Lung (tissue), 12 donors: ENCODE data around the gene HSD3B1. TPM values are rescaled to one million over a fixed set of nuclear protein-coding genes. Genes with fewer than 3 reads are reported as not detected.

Experiments
- ATAC-seq: fragments of 200-7000 bp; cut with Tn5 transposase; one replicate; pipeline ENCODE4 v1.9.1; 2020; ENCODE audit warnings: moderate number of reproducible peaks; ENCODE audit not compliant: insufficient read depth, low FRiP score
- DNase-seq, 3 donors: peaks; one replicate each; pipeline ENCODE4 v3.0.0-alpha.2; 2013 to 2017
- H3K27ac ChIP-seq, 2 donors: one replicate each; pipeline ENCODE4 v1.5.1; 2013; ENCODE audit warnings: mild to moderate bottlenecking in 2 of 2, moderate library complexity in 2 of 2, control low read depth in 1 of 2, inconsistent platforms in 1 of 2, low read depth in 1 of 2, low read length in 1 of 2
- H3K27me3 ChIP-seq, 3 donors: one replicate each; pipeline ENCODE4 v1.5.1; 2013; ENCODE audit warnings: low read length in 2 of 3; ENCODE audit not compliant: control insufficient read depth in 3 of 3, insufficient read depth in 3 of 3
- H3K36me3 ChIP-seq, 4 donors: one replicate each; pipeline ENCODE4 v1.5.1; 2013; ENCODE audit warnings: low read length in 4 of 4, mild to moderate bottlenecking in 1 of 4, moderate library complexity in 1 of 4; ENCODE audit not compliant: control insufficient read depth in 4 of 4, insufficient read depth in 4 of 4
- H3K4me1 ChIP-seq, 5 donors: one replicate each; pipeline ENCODE4 v1.5.1; 2013; ENCODE audit warnings: low read length in 5 of 5, mild to moderate bottlenecking in 2 of 5, moderate library complexity in 1 of 5; ENCODE audit not compliant: control insufficient read depth in 5 of 5, insufficient read depth in 5 of 5
- H3K4me3 ChIP-seq: one replicate; pipeline ENCODE4 v1.5.1; 2013; ENCODE audit warnings: mild to moderate bottlenecking, control low read depth, moderate library complexity
- H3K9ac ChIP-seq, 2 donors: one replicate each; pipeline ENCODE4 v1.5.1; 2013; ENCODE audit warnings: low read length in 2 of 2, control low read depth in 1 of 2; ENCODE audit not compliant: insufficient read depth in 1 of 2
- H3K9me3 ChIP-seq, 4 donors: one replicate each; pipeline ENCODE4 v1.5.1; 2013; ENCODE audit warnings: low read length in 3 of 4, mild to moderate bottlenecking in 1 of 4, moderate library complexity in 1 of 4; ENCODE audit not compliant: control insufficient read depth in 4 of 4, insufficient read depth in 3 of 4
- CTCF ChIP-seq: IDR thresholded peaks from 2 replicates; pipeline ENCODE4 v1.5.1; 2012; ENCODE audit warnings: mild to moderate bottlenecking; ENCODE audit errors: control extremely low read depth, extremely low read depth
- WGBS, 2 donors: extraction: QIAGEN DNeasy Blood & Tissue Kit; methylation state at CpG; one replicate each; pipeline ENCODE4 v1.1.7; 2013; 5-methylcytosine and 5-hydroxymethylcytosine counted together
- polyA plus RNA-seq, 2 donors: library from polyadenylated mRNA; stranded (reverse); fragments of 200-250 nt; gene quantifications; one replicate each; pipeline ENCODE4 v1.2.1, GENCODE V29; 2013
- total RNA-seq, 2 donors: library from RNA; depleted of rRNA in 1 of 2; stranded (reverse); fragments of >200 nt in 1 of 2; gene quantifications; one replicate each; pipeline ENCODE4 v1.2.1, GENCODE V29; 2014 to 2021
- donor health status: control.
- donor health status: control.
- donor health status: Bipolar disorder and iron deficiency.
- donor health status: healthy.
- donor health status: DM: yes; HTN: yes; CAD: no.

Gene HSD3B1
- total and polyA plus RNA-seq, 4 donors = not detected

- Histone ChIP-seq H3K27ac (no peak overlapping the region), H3K9me3 (no peaks in the 10 kb centered on the region), H3K9ac (no peak overlapping the region), H3K27me3 (peaks cover 0 to 2% (median 0%) of the 10 kb centered on the region in 3 donors), H3K4me3 (no peak overlapping the region), H3K4me1 (no peaks in the 10 kb centered on the region), H3K36me3 (no peaks in the 10 kb centered on the region)
- TF ChIP-seq CTCF = no peak
- DNase-seq (no peak), ATAC-seq (no peak)
These were observed 25.1 kb upstream of the HSD3B1 start for GRCh38 chr1:119481951-119482350.

GRCh38 chr1:119482517-119483425 lies 24.2 kb upstream of the HSD3B1 start:
- Histone ChIP-seq H3K27me3 (peaks cover 0 to 2% (median 0%) of the 10 kb centered on the region in 3 donors), H3K4me3 (no peak overlapping the region), H3K36me3 (no peaks in the 10 kb centered on the region), H3K27ac (no peak overlapping the region), H3K9ac (no peak overlapping the region), H3K9me3 (no peaks in the 10 kb centered on the region), H3K4me1 (no peaks in the 10 kb centered on the region)
- DNase-seq = no peak
- WGBS, 2 donors = 77 to 89% methylated on average over 6 of the region's 6 CpGs
- no peak for TF ChIP-seq CTCF
- no peak for ATAC-seq

DNA sequence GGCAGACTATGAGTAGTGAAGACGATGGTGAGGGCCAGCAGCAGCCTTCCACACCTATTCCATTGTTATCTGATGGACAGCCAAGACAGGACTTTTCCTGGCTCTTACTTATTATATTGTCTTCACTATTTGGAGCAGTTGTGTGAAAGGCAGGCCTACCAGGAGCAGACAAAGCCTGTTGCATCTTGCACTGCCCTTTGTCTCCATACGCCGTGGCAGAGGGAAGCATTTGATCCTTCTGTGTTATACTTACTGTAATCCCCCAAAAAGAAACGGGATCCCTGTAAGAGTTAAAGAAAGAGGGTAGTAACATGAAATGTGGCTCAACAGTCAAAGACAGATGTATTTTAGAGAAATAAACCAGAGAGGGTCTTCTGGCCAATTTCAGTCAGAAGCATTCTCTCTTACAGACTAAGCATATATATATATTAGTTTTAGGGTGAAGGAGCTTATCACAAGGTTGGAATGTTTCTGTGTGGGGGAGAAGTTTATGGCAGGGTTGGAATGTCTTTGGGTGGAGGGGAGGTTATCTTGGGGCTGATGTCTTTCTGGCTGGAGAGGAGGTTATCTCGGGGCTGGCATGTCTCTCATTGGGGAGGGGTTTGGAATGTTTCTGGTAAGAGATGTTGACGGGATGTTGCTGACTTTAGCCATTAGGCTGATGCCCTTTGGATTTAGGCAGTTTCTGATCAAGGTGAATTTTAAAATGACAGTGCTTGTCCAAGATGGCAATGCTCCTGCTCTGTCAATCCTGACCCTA lies 23.4 kb upstream of the HSD3B1 start:
- no peak overlapping the region for H3K4me3 ChIP-seq

More for the DNA sequence above, 23.4 kb upstream of the HSD3B1 start:
- ATAC-seq = no peak
- no peak for DNase-seq
- peaks cover 0 to 2% (median 0%) of the 10 kb centered on the region in 3 donors for H3K27me3 ChIP-seq
- no peak overlapping the region for H3K27ac ChIP-seq
- no peaks in the 10 kb centered on the region for H3K36me3 ChIP-seq
- WGBS, 2 donors = 76 to 80% methylated on average over 6 of the region's 6 CpGs
- no peak overlapping the region for H3K9ac ChIP-seq
- no peaks in the 10 kb centered on the region for H3K9me3 ChIP-seq
- H3K4me1 ChIP-seq = no peaks in the 10 kb centered on the region
- no peak for TF ChIP-seq CTCF
